HEK293 (cell line): ENCODE data around the gene DRC3.

ENCODE experiments used
- CTCF ChIA-PET: fragments of 350-600 bp; formaldehyde crosslinking; extraction: SDS; loops from one replicate; lab custom pipeline; 2021; ENCODE audit warnings: antibody characterized with exemption; lab: Yijun Ruan, JAX
- POLR2A ChIA-PET: fragments of 300-600 bp; formaldehyde crosslinking; extraction: SDS; loops from one replicate; lab custom pipeline; 2020; ENCODE audit warnings: antibody characterized with exemption, inconsistent platforms; lab: Yijun Ruan, JAX
- H3K27ac ChIP-seq: fragments of 200-500 bp; sonication (Bioruptor generic); 2 replicates; pipeline ENCODE4 v1.5.1; 2014; ENCODE audit warnings: low read depth, low read length, control low read depth, inconsistent platforms; ENCODE audit errors: extremely low read depth
- H3K36me3 ChIP-seq, 2 experiments: fragments of 200-500 bp in 1 of 2; sonication (Bioruptor generic) in 1 of 2; 1 replicate in 1 of 2; 2 replicates in 1 of 2; pipeline ENCODE4 v1.5.1; 2014 to 2017; ENCODE audit warnings: inconsistent platforms in 2 of 2, low read length in 2 of 2; ENCODE audit not compliant: control insufficient read depth in 2 of 2, insufficient read depth in 1 of 2
- H3K4me1 ChIP-seq: fragments of 200-500 bp; sonication (Bioruptor generic); 2 replicates; pipeline ENCODE4 v1.5.1; 2014; ENCODE audit warnings: mild to moderate bottlenecking, low read length, inconsistent platforms; ENCODE audit not compliant: control insufficient read depth, insufficient read depth
- H3K4me3 ChIP-seq: 2 replicates; pipeline ENCODE4 v1.5.1; 2011; ENCODE audit warnings: low read depth, mild to moderate bottlenecking, control low read depth, low read length, moderate library complexity
- H3K9me3 ChIP-seq: fragments of 200-500 bp; sonication (Bioruptor generic); 2 replicates; pipeline ENCODE4 v1.5.1; 2014; ENCODE audit warnings: low read depth, low read length, inconsistent platforms; ENCODE audit not compliant: control insufficient read depth, insufficient read depth
- HOXD13 ChIP-seq: sonication (generic); formaldehyde crosslinking; IDR thresholded peaks from 2 replicates; pipeline ENCODE4 v1.8.0; 2022; ENCODE audit warnings: missing genetic modification reagents, borderline replicate concordance
- MYNN ChIP-seq: fragments of 450-650 bp; formaldehyde crosslinking; IDR thresholded peaks from 2 replicates; pipeline ENCODE4 v1.5.1; 2016; ENCODE audit warnings: missing biosample characterization, missing genetic modification characterization, borderline replicate concordance
- MZF1 ChIP-seq: fragments of 450-650 bp; formaldehyde crosslinking; IDR thresholded peaks from 2 replicates; pipeline ENCODE4 v1.5.1; 2017; ENCODE audit warnings: missing biosample characterization, missing genetic modification characterization, borderline replicate concordance
- ZBTB17 ChIP-seq: fragments of 450-650 bp; formaldehyde crosslinking; IDR thresholded peaks from 2 replicates; pipeline ENCODE4 v1.5.1; 2016; ENCODE audit warnings: missing biosample characterization, missing genetic modification characterization
- ZNF112 ChIP-seq: fragments of 450-650 bp; formaldehyde crosslinking; IDR thresholded peaks from 2 replicates; pipeline ENCODE4 v1.5.0; 2017; ENCODE audit warnings: missing biosample characterization, missing genetic modification characterization
- ZNF132 ChIP-seq: fragments of 450-650 bp; formaldehyde crosslinking; IDR thresholded peaks from 2 replicates; pipeline ENCODE4 v1.5.1; 2017; ENCODE audit warnings: missing biosample characterization, missing genetic modification characterization, borderline replicate concordance
- ZNF362 ChIP-seq: fragments of 450-650 bp; formaldehyde crosslinking; IDR thresholded peaks from 2 replicates; pipeline ENCODE4 v1.5.1; 2016; ENCODE audit warnings: missing biosample characterization, missing genetic modification characterization
- ZNF558 ChIP-seq: fragments of 450-650 bp; formaldehyde crosslinking; IDR thresholded peaks from 2 replicates; pipeline ENCODE4 v1.5.1; 2016; ENCODE audit warnings: missing biosample characterization, missing genetic modification characterization
- TF ChIP-seq, protein P1 (sequence below): fragments of 450-650 bp; formaldehyde crosslinking; IDR thresholded peaks from 2 replicates; pipeline ENCODE4 v1.5.1; 2017; ENCODE audit warnings: missing biosample characterization, mild to moderate bottlenecking, missing genetic modification characterization, moderate library complexity
- TF ChIP-seq, protein P2 (sequence below): fragments of 450-650 bp; formaldehyde crosslinking; IDR thresholded peaks from 2 replicates; pipeline ENCODE4 v1.5.1; 2016; ENCODE audit warnings: missing biosample characterization, missing genetic modification characterization
- TF ChIP-seq, protein P3 (sequence below): fragments of 450-650 bp; formaldehyde crosslinking; IDR thresholded peaks from 2 replicates; pipeline ENCODE4 v1.5.1; 2016; ENCODE audit warnings: missing biosample characterization, missing genetic modification characterization
- TF ChIP-seq, protein P4 (sequence below): fragments of 450-650 bp; formaldehyde crosslinking; IDR thresholded peaks from 2 replicates; pipeline ENCODE4 v1.5.1; 2016; ENCODE audit warnings: missing biosample characterization, missing genetic modification characterization

The DRC3 gene

DNA sequence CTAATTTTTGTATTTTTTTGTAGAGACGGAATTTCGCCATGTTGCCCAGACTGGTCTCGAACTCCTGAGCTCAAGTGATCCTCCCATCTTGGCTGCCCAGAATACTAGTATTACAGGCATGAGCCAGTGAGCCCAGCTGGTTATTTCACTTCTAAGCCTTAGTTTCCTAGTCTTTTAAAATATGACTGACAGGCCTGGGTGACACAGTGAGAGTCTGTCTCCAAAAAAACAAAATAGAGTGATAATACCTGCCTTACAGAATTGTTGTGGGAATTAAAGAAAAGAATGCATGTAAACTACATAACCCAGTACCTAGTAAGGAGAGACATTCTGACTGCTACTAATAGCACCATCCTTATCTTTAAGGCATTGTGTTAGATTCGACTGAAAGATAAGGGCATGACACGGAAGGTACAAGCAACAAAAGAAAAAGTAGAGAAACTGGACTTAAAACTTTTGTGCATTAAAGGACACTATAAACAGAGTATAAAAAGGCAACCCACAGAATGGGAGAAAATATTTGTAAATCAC is 12.1 kb upstream of the DRC3 start:
- CTCF ChIA-PET, result interaction anchor here (0.6 to 2.5 kb wide), 5 partner anchors 12 to 229 kb away, joined by 3 to 11 read pairs (median 3); partner anchors contain the start of genes DRC3 and TOM1L2
- Histone ChIP-seq H3K27ac (no peak overlapping the region), H3K4me1 (peaks cover 32% of the 10 kb centered on the region), H3K36me3 (peaks cover 0 to under 1% of the 10 kb centered on the region in 2 experiments; a peak in 2 of 3 replicates), H3K4me3 (no peak overlapping the region), H3K9me3 (no peaks in the 10 kb centered on the region)
- POLR2A ChIA-PET, result interaction anchor here (1.0 to 2.0 kb wide), 2 partner anchors 12 to 23 kb away, joined by 3 to 16 read pairs; partner anchors contain the start of genes DRC3 and TOM1L2
- TF ChIP-seq, protein P1, sequence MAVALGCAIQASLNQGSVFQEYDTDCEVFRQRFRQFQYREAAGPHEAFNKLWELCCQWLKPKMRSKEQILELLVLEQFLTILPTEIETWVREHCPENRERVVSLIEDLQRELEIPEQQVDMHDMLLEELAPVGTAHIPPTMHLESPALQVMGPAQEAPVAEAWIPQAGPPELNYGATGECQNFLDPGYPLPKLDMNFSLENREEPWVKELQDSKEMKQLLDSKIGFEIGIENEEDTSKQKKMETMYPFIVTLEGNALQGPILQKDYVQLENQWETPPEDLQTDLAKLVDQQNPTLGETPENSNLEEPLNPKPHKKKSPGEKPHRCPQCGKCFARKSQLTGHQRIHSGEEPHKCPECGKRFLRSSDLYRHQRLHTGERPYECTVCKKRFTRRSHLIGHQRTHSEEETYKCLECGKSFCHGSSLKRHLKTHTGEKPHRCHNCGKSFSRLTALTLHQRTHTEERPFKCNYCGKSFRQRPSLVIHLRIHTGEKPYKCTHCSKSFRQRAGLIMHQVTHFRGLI (tag by site-specific recombination), result no peak
- TF ChIP-seq MZF1 (tag by site-specific recombination) (no peak), MYNN (tag by site-specific recombination) (no peak), ZBTB17 (tag by site-specific recombination) (no peak), ZNF362 (tag by site-specific recombination) (no peak), ZNF132 (tag by site-specific recombination) (no peak)
- TF ChIP-seq, protein P2, sequence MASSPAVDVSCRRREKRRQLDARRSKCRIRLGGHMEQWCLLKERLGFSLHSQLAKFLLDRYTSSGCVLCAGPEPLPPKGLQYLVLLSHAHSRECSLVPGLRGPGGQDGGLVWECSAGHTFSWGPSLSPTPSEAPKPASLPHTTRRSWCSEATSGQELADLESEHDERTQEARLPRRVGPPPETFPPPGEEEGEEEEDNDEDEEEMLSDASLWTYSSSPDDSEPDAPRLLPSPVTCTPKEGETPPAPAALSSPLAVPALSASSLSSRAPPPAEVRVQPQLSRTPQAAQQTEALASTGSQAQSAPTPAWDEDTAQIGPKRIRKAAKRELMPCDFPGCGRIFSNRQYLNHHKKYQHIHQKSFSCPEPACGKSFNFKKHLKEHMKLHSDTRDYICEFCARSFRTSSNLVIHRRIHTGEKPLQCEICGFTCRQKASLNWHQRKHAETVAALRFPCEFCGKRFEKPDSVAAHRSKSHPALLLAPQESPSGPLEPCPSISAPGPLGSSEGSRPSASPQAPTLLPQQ (tag by site-specific recombination), result no peak
- TF ChIP-seq, protein P3, sequence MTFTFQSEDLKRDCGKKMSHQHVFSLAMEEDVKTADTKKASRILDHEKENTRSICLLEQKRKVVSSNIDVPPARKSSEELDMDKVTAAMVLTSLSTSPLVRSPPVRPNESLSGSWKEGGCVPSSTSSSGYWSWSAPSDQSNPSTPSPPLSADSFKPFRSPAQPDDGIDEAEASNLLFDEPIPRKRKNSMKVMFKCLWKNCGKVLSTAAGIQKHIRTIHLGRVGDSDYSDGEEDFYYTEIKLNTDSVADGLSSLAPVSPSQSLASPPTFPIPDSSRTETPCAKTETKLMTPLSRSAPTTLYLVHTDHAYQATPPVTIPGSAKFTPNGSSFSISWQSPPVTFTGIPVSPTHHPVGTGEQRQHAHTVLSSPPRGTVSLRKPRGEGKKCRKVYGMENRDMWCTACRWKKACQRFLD, result no peak
- TF ChIP-seq, protein P4, sequence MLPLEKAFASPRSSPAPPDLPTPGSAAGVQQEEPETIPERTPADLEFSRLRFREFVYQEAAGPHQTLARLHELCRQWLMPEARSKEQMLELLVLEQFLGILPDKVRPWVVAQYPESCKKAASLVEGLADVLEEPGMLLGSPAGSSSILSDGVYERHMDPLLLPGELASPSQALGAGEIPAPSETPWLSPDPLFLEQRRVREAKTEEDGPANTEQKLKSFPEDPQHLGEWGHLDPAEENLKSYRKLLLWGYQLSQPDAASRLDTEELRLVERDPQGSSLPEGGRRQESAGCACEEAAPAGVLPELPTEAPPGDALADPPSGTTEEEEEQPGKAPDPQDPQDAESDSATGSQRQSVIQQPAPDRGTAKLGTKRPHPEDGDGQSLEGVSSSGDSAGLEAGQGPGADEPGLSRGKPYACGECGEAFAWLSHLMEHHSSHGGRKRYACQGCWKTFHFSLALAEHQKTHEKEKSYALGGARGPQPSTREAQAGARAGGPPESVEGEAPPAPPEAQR (tag by site-specific recombination), result no peak

DNA sequence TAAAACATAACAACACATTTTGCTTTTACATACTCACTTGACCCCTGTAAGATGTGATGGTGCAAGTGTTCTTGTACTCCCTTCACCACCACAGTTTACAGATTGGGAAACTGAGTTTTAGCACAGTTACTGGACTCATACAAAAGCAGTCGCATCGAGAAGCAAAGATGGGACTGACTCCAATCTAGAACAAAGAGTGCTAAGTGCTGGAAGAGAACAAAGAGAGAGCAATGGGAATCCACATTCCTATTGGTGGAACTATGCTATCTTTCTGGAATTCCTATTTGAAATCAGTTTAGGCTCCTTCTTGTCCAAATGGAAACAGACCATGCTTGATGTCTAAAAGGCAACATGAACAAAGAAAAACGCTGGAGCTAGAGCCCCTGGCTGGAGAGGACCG is 9.6 kb upstream of the DRC3 start:
- no peak for TF ChIP-seq ZNF112 (tag by site-specific recombination)
- TF ChIP-seq ZNF558 (tag by site-specific recombination), result no peak
- no peak for TF ChIP-seq HOXD13 (CRISPR knock-in tag)
- Histone ChIP-seq H3K4me1 (peaks cover 30% of the 10 kb centered on the region), H3K4me3 (no peak overlapping the region), H3K36me3 (no peaks in the 10 kb centered on the region; a peak in 1 of 3 replicates), H3K27ac (no peak overlapping the region), H3K9me3 (no peaks in the 10 kb centered on the region)
- CTCF ChIA-PET, result no interaction called here
- POLR2A ChIA-PET, result interaction anchor here (1.1 kb wide), 1 partner anchor 10 kb away, joined by 5 read pairs; the partner anchor contains the start of genes DRC3 and TOM1L2
